Mesenchymal stem cell (in vitro differentiated cells and primary cell): ENCODE results near the gene ITCH.
"Not testable (repeated sequence)": the region's sequence is repeated elsewhere in the genome, so short reads cannot be mapped to it uniquely, and the experiment has no call there.

Experiments
- DNase-seq: peaks from one replicate; pipeline ENCODE4 v3.0.0-alpha.2; 2013
- H2AFZ ChIP-seq: one replicate; pipeline ENCODE4 v1.6.1; 2013; ENCODE audit warnings: low read depth, mild to moderate bottlenecking, control low read depth, inconsistent platforms, low read length, moderate library complexity
- H2AK5ac ChIP-seq: 2 replicates; pipeline ENCODE4 v1.6.1; 2013; ENCODE audit warnings: low read length, moderate library complexity, mild to moderate bottlenecking, inconsistent platforms; ENCODE audit not compliant: severe bottlenecking
- H2BK120ac ChIP-seq: one replicate; pipeline ENCODE4 v1.6.1; 2013; ENCODE audit warnings: low read depth, mild to moderate bottlenecking, inconsistent platforms, low read length, moderate library complexity
- H2BK12ac ChIP-seq, 2 experiments: one replicate each; pipeline ENCODE4 v1.6.1; 2013; ENCODE audit warnings: inconsistent platforms in 2 of 2, low read length in 2 of 2, mild to moderate bottlenecking in 2 of 2, moderate library complexity in 2 of 2, control low read depth in 1 of 2
- H2BK15ac ChIP-seq: one replicate; pipeline ENCODE4 v1.6.1; 2013; ENCODE audit warnings: mild to moderate bottlenecking, low read depth, inconsistent platforms; ENCODE audit not compliant: poor library complexity, severe bottlenecking
- H2BK5ac ChIP-seq: 2 replicates; pipeline ENCODE4 v1.6.1; 2013; ENCODE audit warnings: low read depth, mild to moderate bottlenecking, low read length, control low read depth, inconsistent platforms; ENCODE audit not compliant: poor library complexity, severe bottlenecking
- H3K14ac ChIP-seq, 2 experiments: one replicate each; pipeline ENCODE4 v1.6.1; 2013; ENCODE audit warnings: inconsistent platforms in 2 of 2, low read length in 2 of 2, control low read depth in 1 of 2, mild to moderate bottlenecking in 1 of 2, moderate library complexity in 1 of 2
- H3K18ac ChIP-seq, 2 experiments: one replicate each; pipeline ENCODE4 v1.6.1; 2013; ENCODE audit warnings: inconsistent platforms in 2 of 2, low read length in 2 of 2, control low read depth in 1 of 2, low read depth in 1 of 2, mild to moderate bottlenecking in 1 of 2
- H3K23ac ChIP-seq, 2 experiments: one replicate each; pipeline ENCODE4 v1.6.1; 2013; ENCODE audit warnings: inconsistent platforms in 2 of 2, low read length in 2 of 2, mild to moderate bottlenecking in 2 of 2, moderate library complexity in 2 of 2, control low read depth in 1 of 2
- H3K27ac ChIP-seq: 2 replicates; pipeline ENCODE4 v1.5.1; 2013; ENCODE audit warnings: mild to moderate bottlenecking, moderate library complexity, low read length, control low read depth, inconsistent platforms; ENCODE audit not compliant: poor library complexity, severe bottlenecking
- H3K27me3 ChIP-seq, 2 experiments: 2 replicates each; pipeline versions ENCODE4 v1.6.1 to v1.7.0; 2013; ENCODE audit warnings: low read length in 2 of 2, mild to moderate bottlenecking in 2 of 2, moderate library complexity in 2 of 2, control low read depth in 1 of 2, inconsistent platforms in 1 of 2; ENCODE audit not compliant: control insufficient read depth in 1 of 2, insufficient read depth in 1 of 2
- H3K36me3 ChIP-seq, 2 experiments: 2 replicates each; pipeline versions ENCODE4 v1.6.1 to v1.7.0; 2013; ENCODE audit warnings: low read length in 2 of 2, control low read depth in 1 of 2, inconsistent platforms in 1 of 2, low read depth in 1 of 2, mild to moderate bottlenecking in 1 of 2; ENCODE audit not compliant: insufficient read depth in 2 of 2, control insufficient read depth in 1 of 2
- H3K4ac ChIP-seq, 2 experiments: one replicate each; pipeline ENCODE4 v1.6.1; 2013; ENCODE audit warnings: inconsistent platforms in 2 of 2, low read length in 2 of 2, mild to moderate bottlenecking in 2 of 2, moderate library complexity in 2 of 2, control low read depth in 1 of 2, low read depth in 1 of 2
- H3K4me1 ChIP-seq: 2 replicates; pipeline ENCODE4 v1.6.1; 2013; ENCODE audit warnings: low read depth, low read length, control low read depth; ENCODE audit not compliant: control insufficient read depth, insufficient read depth
- H3K4me2 ChIP-seq: 2 replicates; pipeline ENCODE4 v1.6.1; 2013; ENCODE audit warnings: low read length, mild to moderate bottlenecking, inconsistent platforms; ENCODE audit not compliant: poor library complexity, severe bottlenecking
- H3K4me3 ChIP-seq, 2 experiments: 2 replicates each; pipeline versions ENCODE4 v1.5.1 to v1.7.0; 2013; ENCODE audit warnings: low read length in 2 of 2, mild to moderate bottlenecking in 2 of 2, control low read depth in 1 of 2, low read depth in 1 of 2; ENCODE audit not compliant: insufficient read depth in 1 of 2
- H3K79me1 ChIP-seq: replicated peaks from 2 replicates; pipeline ENCODE4 v1.6.1; 2013; ENCODE audit warnings: mild to moderate bottlenecking, control low read depth, low read length, inconsistent platforms; ENCODE audit not compliant: poor library complexity, severe bottlenecking
- H3K9ac ChIP-seq: 2 replicates; pipeline ENCODE4 v1.7.0; 2013; ENCODE audit warnings: mild to moderate bottlenecking, low read length, moderate library complexity
- H3K9me3 ChIP-seq: 2 replicates; pipeline ENCODE4 v1.7.0; 2013; ENCODE audit warnings: mild to moderate bottlenecking, low read length; ENCODE audit not compliant: control insufficient read depth
- H4K8ac ChIP-seq: one replicate; pipeline ENCODE4 v1.6.1; 2013; ENCODE audit warnings: inconsistent platforms, mild to moderate bottlenecking, low read length, moderate library complexity
- H4K91ac ChIP-seq: one replicate; pipeline ENCODE4 v1.6.1; 2013; ENCODE audit warnings: mild to moderate bottlenecking, low read length, inconsistent platforms
- WGBS: methylation state at CpG from one replicate; pipeline ENCODE4 v1.1.7; 2013; ENCODE audit warnings: mixed read lengths; 5-methylcytosine and 5-hydroxymethylcytosine counted together

ITCH gene

DNA sequence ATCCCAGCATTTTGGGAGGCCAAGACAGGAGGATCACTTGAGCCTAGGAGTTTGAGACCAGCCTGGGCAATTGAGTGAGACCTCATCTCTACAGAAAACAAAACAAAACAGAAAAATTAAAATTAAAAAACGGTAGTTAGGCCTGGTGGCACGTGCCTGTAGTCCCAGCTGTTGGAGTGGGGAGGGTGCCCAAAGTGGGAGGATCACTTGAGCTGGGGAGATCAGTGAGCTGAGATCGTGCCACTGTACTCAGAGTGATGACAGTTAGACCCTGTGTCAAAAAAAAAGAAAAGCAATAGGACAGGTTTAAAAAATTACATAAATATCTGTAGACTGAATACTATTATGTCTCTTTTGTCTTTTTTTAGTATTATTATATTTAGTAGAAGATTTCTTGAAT, 64.3 kb downstream of the ITCH start:
- Histone ChIP-seq H2BK120ac (no peak overlapping the region), H2AK5ac (no peak overlapping the region), H3K23ac (no peak overlapping the region), H3K4me2 (no peak overlapping the region), H3K4me3 (no peak overlapping the region), H3K18ac (no peak overlapping the region), H3K9me3 (no peaks in the 10 kb centered on the region), H4K91ac (no peak overlapping the region), H3K9ac (no peak overlapping the region), H4K8ac (no peak overlapping the region), H2AFZ (no peak overlapping the region), H3K14ac (no peak overlapping the region), H3K4me1 (no peaks in the 10 kb centered on the region), H3K79me1 (peaks cover 24% of the 10 kb centered on the region), H3K27me3 (no peaks in the 10 kb centered on the region), H3K36me3 (peaks cover 30 to 76% of the 10 kb centered on the region in 2 experiments), H2BK15ac (no peak overlapping the region), H2BK12ac (no peak overlapping the region), H2BK5ac (no peak overlapping the region), H3K27ac (no peak overlapping the region), H3K4ac (no peak overlapping the region)
- WGBS, result 91% methylated on average over 3 of the region's 3 CpGs
- DNase-seq, result no peak

- DNase-seq, result no peak
- no peak overlapping the region for H3K9ac ChIP-seq
- H3K27ac ChIP-seq, result no peak overlapping the region
- H2BK5ac ChIP-seq, result no peak overlapping the region
- no peak overlapping the region for H4K91ac ChIP-seq
- no peaks in the 10 kb centered on the region for H3K27me3 ChIP-seq
- H3K79me1 ChIP-seq, result peaks cover 26% of the 10 kb centered on the region
- no peak overlapping the region for H4K8ac ChIP-seq
- H2AFZ ChIP-seq, result no peak overlapping the region
- H2BK15ac ChIP-seq, result no peak overlapping the region
- H3K4me3 ChIP-seq, result no peak overlapping the region
- H3K18ac ChIP-seq, result no peak overlapping the region
- no peaks in the 10 kb centered on the region for H3K4me1 ChIP-seq
- H3K36me3 ChIP-seq, result peaks cover 30 to 76% of the 10 kb centered on the region in 2 experiments
- H3K4me2 ChIP-seq, result no peak overlapping the region
- no peaks in the 10 kb centered on the region for H3K9me3 ChIP-seq
- H3K14ac ChIP-seq, result no peak overlapping the region
- H3K23ac ChIP-seq, result no peak overlapping the region
- no peak overlapping the region for H3K4ac ChIP-seq
- H2BK12ac ChIP-seq, result no peak overlapping the region
- H2AK5ac ChIP-seq, result no peak overlapping the region
- no peak overlapping the region for H2BK120ac ChIP-seq
These were observed 64.7 kb downstream of the ITCH start for GRCh38 chr20:34427784-34428183.

GRCh38 chr20:34431168-34431567, 68.1 kb downstream of the ITCH start:
- H3K27me3 ChIP-seq, result no peaks in the 10 kb centered on the region
- no peaks in the 10 kb centered on the region for H3K9me3 ChIP-seq
- H3K4me1 ChIP-seq, result no peaks in the 10 kb centered on the region
- H3K4me2 ChIP-seq, result no peak overlapping the region
- no peak overlapping the region for H3K23ac ChIP-seq
- no peak overlapping the region for H3K4me3 ChIP-seq
- H4K8ac ChIP-seq, result no peak overlapping the region
- H2BK12ac ChIP-seq, result no peak overlapping the region
- peaks cover 22 to 53% of the 10 kb centered on the region in 2 experiments for H3K36me3 ChIP-seq
- no peak overlapping the region for H3K9ac ChIP-seq
- H2BK120ac ChIP-seq, result no peak overlapping the region
- H3K79me1 ChIP-seq, result peaks cover 27% of the 10 kb centered on the region
- H2AK5ac ChIP-seq, result no peak overlapping the region
- DNase-seq, result no peak
- no peak overlapping the region for H2BK5ac ChIP-seq
- H4K91ac ChIP-seq, result no peak overlapping the region
- H3K27ac ChIP-seq, result no peak overlapping the region
- no peak overlapping the region for H3K14ac ChIP-seq
- no peak overlapping the region for H3K4ac ChIP-seq
- H2AFZ ChIP-seq, result no peak overlapping the region
- no peak overlapping the region for H3K18ac ChIP-seq
- 96% methylated on average over 3 of the region's 3 CpGs for WGBS
- H2BK15ac ChIP-seq, result no peak overlapping the region

DNA sequence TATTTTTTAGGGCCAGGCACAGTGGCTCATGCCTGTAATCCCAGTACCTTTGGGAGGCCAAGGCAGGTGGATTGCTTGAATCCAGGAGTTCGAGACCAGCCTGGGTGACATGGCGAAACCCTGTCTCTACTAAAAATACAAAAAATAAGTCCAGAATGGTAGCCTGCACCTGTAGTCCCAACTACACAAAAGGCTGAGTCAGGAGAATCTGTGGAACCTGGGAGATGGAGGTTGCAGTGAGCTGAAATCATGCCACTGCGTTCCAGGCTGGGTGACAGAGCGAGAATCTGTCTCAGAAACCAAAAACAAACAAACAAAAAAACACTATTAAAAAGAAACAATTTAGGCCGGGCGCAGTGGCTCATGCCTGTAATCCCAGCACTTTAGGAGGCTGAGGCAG, 69.6 kb downstream of the ITCH start:
- not testable (repeated sequence) for H2BK120ac ChIP-seq, H3K4me2 ChIP-seq, H4K91ac ChIP-seq, H3K9me3 ChIP-seq, H3K4ac ChIP-seq, H2AFZ ChIP-seq, H3K14ac ChIP-seq, H2BK15ac ChIP-seq, H2BK5ac ChIP-seq, H2AK5ac ChIP-seq, H3K9ac ChIP-seq, H4K8ac ChIP-seq, H3K18ac ChIP-seq, H3K23ac ChIP-seq, H3K27me3 ChIP-seq, H3K4me1 ChIP-seq, H3K4me3 ChIP-seq, H2BK12ac ChIP-seq, DNase-seq, H3K27ac ChIP-seq
- peaks cover 31% of the 10 kb centered on the region for H3K79me1 ChIP-seq
- WGBS, result 98% methylated on average over 5 of the region's 6 CpGs
- peaks cover 22 to 51% of the 10 kb centered on the region in 2 experiments for H3K36me3 ChIP-seq
